ENCODE results near the gene SMARCC2. TPM values are rescaled to one million over a fixed set of nuclear protein-coding genes. Genes with fewer than 3 reads are reported as not detected.

The SMARCC2 gene
- total and polyA plus RNA-seq, 9 of the 15 experiments (the other 6 are each of a cell fraction or from before 2014, with no cell fraction given) = 11.9 to 86.0 (median 36.6) TPM

DNA sequence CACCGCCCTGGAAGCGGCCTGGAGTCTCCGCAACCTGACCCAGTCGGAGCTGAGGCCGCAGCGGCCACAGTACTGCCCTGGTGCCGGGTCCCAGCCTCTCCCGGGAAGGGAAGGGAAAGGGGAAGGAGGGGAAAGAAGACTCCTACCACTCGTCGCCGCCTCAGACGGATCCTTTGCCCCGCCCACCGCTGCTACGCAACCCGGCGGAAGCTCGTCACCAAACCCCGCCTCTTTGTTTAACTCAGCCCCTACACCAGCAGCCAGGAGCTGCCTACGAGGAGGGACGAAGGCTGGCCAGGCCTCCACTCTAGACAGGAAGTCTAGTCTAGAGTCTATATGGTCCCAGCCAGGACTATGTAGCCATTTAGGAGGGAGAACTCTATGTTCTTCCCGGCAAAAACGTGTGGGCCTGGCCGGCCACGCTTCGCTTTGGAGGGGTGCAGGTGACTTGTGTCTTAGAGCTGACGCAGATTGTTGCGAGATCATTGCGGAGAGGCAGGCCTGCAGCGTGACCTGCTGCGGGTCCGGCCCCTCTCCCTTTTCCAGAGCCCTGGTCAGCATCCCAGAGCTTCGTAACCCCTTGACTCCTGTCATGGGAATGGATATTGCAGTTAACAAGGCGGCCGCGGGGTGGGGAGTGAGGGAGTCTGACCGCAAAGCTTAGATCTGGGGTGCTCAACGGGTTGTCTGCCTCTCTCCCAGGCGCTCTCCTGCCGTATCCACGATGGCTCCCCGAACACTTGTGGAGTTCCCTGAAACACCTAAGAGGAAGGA, 32.7 kb upstream of the SMARCC2 start, which contains the start of gene RNF41 (continued):
- TF ChIP-seq, protein P1, sequence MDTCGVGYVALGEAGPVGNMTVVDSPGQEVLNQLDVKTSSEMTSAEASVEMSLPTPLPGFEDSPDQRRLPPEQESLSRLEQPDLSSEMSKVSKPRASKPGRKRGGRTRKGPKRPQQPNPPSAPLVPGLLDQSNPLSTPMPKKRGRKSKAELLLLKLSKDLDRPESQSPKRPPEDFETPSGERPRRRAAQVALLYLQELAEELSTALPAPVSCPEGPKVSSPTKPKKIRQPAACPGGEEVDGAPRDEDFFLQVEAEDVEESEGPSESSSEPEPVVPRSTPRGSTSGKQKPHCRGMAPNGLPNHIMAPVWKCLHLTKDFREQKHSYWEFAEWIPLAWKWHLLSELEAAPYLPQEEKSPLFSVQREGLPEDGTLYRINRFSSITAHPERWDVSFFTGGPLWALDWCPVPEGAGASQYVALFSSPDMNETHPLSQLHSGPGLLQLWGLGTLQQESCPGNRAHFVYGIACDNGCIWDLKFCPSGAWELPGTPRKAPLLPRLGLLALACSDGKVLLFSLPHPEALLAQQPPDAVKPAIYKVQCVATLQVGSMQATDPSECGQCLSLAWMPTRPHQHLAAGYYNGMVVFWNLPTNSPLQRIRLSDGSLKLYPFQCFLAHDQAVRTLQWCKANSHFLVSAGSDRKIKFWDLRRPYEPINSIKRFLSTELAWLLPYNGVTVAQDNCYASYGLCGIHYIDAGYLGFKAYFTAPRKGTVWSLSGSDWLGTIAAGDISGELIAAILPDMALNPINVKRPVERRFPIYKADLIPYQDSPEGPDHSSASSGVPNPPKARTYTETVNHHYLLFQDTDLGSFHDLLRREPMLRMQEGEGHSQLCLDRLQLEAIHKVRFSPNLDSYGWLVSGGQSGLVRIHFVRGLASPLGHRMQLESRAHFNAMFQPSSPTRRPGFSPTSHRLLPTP (IDR thresholded peaks at IDR 0.05; ENCODE audit: borderline replicate concordance, extremely low read depth, insufficient read length) = no peak
- TF ChIP-seq TAF15 (IDR thresholded peaks at IDR 0.05; ENCODE audit: low read depth, low read length) (no peak), SETDB1 (IDR thresholded peaks at IDR 0.05; ENCODE audit: low read length) (no peak), ZNF764 (CRISPR knock-in tag; IDR thresholded peaks at IDR 0.05; ENCODE audit: low read depth) (no peak), FOSL1 (tag; conservative IDR thresholded peaks at IDR 0.05) (no peak), ZBTB17 (CRISPR knock-in tag; IDR thresholded peaks at IDR 0.05) (no peak), TRIM28 (IDR thresholded peaks at IDR 0.05) (no peak), CAMTA2 (CRISPR knock-in tag; conservative IDR thresholded peaks at IDR 0.05) (no peak), ZNF431 (CRISPR knock-in tag; IDR thresholded peaks at IDR 0.05) (0 out of 2 replicates have a peak, but pooled peaks have one; percentile 19), ZNF23 (CRISPR knock-in tag; IDR thresholded peaks at IDR 0.05) (no peak)
- TF ChIP-seq, protein P2, sequence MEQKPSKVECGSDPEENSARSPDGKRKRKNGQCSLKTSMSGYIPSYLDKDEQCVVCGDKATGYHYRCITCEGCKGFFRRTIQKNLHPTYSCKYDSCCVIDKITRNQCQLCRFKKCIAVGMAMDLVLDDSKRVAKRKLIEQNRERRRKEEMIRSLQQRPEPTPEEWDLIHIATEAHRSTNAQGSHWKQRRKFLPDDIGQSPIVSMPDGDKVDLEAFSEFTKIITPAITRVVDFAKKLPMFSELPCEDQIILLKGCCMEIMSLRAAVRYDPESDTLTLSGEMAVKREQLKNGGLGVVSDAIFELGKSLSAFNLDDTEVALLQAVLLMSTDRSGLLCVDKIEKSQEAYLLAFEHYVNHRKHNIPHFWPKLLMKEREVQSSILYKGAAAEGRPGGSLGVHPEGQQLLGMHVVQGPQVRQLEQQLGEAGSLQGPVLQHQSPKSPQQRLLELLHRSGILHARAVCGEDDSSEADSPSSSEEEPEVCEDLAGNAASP (IDR thresholded peaks at IDR 0.05) = no peak
- TF ChIP-seq, protein P3, sequence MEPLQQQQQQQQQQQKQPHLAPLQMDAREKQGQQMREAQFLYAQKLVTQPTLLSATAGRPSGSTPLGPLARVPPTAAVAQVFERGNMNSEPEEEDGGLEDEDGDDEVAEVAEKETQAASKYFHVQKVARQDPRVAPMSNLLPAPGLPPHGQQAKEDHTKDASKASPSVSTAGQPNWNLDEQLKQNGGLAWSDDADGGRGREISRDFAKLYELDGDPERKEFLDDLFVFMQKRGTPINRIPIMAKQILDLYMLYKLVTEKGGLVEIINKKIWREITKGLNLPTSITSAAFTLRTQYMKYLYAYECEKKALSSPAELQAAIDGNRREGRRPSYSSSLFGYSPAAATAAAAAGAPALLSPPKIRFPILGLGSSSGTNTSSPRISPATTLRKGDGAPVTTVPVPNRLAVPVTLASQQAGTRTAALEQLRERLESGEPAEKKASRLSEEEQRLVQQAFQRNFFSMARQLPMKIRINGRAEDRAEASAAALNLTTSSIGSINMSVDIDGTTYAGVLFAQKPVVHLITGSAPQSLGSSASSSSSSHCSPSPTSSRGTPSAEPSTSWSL (CRISPR knock-in tag; IDR thresholded peaks at IDR 0.05; ENCODE audit: borderline replicate concordance) = no peak
- TF ChIP-seq, protein P4, sequence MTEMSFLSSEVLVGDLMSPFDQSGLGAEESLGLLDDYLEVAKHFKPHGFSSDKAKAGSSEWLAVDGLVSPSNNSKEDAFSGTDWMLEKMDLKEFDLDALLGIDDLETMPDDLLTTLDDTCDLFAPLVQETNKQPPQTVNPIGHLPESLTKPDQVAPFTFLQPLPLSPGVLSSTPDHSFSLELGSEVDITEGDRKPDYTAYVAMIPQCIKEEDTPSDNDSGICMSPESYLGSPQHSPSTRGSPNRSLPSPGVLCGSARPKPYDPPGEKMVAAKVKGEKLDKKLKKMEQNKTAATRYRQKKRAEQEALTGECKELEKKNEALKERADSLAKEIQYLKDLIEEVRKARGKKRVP (CRISPR knock-in tag; IDR thresholded peaks at IDR 0.05) = no peak

Data from K562 (cell line).